ENCODE measurements around the gene PLGLB2.
"Not testable (repeated sequence)": the region's sequence is repeated elsewhere in the genome, so short reads cannot be mapped to it uniquely, and the experiment has no call there.

The PLGLB2 gene

GRCh38 chr2:87747791-87748190, at the start of gene PLGLB2:
Gene PLGLB2, plus strand, starts transcription at chr2:87748087. Its CDS starts 67 bp downstream, at chr2:87748154.
- not testable (repeated sequence) for DNase-seq

GRCh38 chr2:87704572-87705323, 43.1 kb upstream of the PLGLB2 start:
- DNase-seq: not testable (repeated sequence)

DNA sequence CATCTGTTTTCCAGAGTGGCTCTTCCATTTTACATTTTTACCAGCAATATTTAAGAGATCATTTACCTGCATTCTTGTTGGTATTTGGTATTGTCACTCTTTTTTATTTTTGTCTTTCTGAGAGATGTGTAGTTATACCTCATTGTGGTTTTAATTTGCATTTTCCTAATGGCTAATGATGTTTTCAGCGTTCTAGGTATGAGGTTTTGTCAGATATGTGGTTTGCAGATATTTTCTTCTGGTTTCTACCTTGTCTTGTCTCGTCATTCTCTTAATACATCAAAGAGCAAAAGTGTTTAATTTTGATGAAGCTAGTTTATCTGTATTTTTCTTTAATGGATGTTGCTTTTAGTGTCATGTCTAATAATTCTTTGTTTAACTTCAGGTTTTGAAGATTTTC, 39.5 kb upstream of the PLGLB2 start:
- not testable (repeated sequence) for DNase-seq

- not testable (repeated sequence) for DNase-seq
These were observed 19.8 kb upstream of the PLGLB2 start for GRCh38 chr2:87727940-87728599.

DNA sequence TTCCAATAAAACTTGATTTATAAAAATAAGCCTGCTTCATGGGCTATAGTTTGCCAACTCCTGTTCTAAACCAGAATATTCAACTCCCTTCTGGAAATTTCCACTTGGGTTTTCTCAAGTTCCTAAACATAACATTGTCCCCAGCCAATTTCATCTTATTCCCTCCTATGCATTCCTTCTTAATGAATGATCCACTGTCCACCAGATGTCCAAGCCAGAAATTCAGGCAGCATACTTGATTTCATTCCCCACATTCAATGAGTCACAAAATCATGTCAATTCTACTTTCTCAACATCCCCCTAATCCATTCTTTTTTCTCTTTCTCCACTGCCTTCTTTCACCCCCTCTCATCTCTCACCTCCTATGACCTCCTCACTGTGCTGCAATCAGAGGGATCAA, 7.0 kb upstream of the PLGLB2 start:
- DNase-seq: not testable (repeated sequence)

DNA sequence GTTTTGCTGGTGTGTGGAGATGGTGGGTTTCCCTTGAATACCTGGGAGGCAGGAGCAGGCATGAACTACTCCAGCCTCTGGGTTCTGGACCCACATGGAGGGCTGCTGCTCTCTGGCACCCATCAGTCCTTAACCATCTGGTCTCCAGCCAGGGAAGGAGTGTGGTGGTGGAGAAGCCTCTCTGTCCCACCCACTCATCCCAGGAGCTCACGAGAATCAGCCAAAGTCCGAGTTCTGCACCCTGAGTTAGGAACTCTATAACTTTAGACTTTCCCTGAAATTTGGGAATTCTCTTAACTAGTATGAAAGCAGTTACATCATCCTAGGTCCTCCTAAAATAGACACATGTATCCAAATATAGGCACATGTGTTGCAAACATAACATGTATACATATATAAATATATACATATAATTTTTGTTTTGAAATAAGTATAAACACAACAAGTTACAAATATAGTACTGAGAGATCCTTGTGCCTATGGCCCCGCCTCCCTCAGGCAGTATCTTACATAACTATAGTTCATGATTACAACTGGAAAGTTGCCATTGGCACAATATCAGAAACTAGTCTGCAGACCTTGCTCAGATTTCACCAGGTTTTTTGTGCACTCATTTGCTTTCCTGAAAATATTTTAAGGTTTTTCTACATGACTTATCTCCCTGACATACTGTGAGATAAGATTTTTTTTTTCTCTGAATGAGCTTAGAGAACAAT, 5.3 kb upstream of the PLGLB2 start:
- not testable (repeated sequence) for DNase-seq

- not testable (repeated sequence) for DNase-seq
These were observed 4.2 kb upstream of the PLGLB2 start for GRCh38 chr2:87743638-87744037.

DNA sequence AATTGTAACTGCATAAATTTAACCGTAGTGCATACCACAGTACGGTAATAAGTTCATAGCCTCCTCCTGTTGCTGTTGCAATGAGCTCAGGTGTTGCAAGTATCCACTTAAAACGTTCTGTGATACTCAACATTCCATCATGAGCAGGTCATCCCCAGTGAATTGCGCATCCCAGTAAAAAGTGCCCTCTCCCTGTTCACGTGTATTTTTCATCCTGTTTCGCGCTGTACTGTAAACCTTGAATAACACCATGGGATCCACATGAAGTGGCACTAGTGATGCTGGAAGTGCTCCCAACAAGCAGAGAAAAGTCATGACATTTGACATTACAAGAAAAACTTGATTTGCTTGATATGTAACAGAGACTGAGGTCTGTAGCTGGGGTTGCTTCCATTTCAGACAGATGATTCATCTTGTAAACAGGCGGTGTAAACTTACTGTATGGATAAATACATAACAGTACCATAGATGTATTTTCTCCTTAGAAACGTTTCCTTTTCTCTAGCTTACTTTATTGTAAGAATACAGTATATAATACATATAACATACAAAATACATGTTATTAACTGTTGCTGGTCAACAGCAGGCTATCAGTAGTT, 2.4 kb upstream of the PLGLB2 start:
- not testable (repeated sequence) for DNase-seq

DNA sequence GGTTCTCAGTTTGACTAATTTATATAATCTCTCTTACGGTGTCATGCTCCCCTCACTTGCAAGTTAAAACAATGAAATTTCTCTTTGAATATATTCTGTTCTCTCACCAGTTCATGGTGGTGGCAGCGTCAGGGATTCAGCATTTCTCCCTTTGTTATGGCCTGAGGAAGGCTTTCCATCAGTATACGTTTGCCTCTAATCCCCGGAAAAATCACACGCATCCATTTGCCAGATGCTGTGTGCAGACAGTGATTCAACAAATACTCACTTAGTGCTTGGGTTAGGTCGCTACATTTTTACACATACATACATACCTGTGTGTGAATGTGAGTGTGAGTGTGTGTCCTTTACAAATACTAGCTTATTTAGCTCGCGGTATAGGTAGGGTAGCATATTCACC, 637 bp downstream of the PLGLB2 start:
- not testable (repeated sequence) for DNase-seq

GRCh38 chr2:87750560-87750959, 2.7 kb downstream of the PLGLB2 start:
- not testable (repeated sequence) for DNase-seq

- DNase-seq: not testable (repeated sequence)
These were observed 6.9 kb downstream of the PLGLB2 start for GRCh38 chr2:87754759-87755158.
